Astrocyte of the hippocampus (primary cell): ENCODE results near the gene TFDP1.

Experiments used
- DNase-seq: peaks from one replicate; pipeline ENCODE4 v3.0.0; 2011; ENCODE audit warnings: low read depth, low spot score

The TFDP1 gene

GRCh38 chr13:113597391-113598080, 13.0 kb downstream of the TFDP1 start:
- no peak for DNase-seq

DNA sequence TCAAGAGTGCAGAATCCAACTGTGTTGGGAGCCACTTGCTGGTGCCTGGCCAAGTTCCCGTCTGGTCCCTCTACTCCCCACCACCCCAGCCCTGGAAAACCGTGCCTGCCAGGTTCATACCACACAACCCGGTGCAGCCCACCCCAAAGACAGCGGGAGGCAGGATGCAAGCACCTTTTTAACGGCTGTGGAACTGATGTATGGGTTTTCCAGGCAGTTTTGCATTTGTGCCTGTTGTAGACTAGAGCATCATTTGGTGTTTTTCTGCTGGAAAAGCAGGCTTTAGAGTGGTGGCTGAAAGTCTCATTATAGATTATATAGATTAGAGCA, 13.5 kb downstream of the TFDP1 start:
- DNase-seq = no peak

GRCh38 chr13:113598481-113598880, 13.9 kb downstream of the TFDP1 start:
- no peak for DNase-seq

- DNase-seq = no peak
Observed at GRCh38 chr13:113599391-113599790, 14.8 kb downstream of the TFDP1 start.

DNA sequence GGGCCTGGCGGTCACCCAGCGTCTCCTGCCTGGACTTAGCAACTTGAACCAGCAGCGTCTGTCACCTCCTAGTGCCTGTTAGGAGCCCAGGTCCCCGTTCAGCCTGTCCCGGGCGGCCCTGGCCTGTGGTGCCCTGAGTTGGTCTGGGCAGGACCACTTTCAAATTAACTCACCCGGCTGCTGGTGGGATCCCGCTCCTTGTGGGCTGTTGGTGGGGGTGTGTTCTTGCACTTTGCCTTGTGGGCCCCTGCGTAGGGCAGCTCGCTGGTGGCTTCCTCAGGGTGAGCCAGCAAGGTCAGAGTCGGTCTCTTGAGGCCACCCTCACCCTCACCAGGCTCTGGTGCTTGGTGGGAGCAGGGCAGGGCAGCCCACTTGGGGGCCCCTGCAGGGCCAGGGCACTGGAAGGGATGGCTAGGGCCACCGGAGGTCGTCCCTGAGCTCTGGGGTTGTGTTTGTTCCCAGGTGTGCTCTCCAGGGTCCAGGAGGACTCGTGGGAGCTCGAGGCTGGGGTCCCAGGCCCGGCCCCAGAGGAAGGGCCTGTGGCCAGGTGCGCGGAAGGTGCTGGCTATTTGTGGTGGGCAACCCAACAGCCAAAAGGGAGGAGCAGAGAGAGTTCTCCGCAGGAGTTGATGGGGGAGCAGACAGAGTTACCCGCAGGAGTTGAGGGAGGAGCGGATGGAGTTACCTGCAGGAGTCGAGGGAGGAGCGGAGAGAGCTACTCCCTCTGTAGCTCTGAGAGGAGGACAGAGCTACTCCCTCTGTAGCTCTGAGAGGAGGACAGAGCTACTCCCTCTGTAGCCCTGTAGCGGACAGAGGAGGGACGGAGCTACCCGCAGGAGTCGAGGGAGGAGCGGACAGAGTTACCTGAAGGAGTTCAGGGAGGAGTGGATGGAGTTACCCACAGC, 16.9 kb downstream of the TFDP1 start:
- no peak for DNase-seq

GRCh38 chr13:113602291-113602988, 17.9 kb downstream of the TFDP1 start:
- no peak for DNase-seq

DNA sequence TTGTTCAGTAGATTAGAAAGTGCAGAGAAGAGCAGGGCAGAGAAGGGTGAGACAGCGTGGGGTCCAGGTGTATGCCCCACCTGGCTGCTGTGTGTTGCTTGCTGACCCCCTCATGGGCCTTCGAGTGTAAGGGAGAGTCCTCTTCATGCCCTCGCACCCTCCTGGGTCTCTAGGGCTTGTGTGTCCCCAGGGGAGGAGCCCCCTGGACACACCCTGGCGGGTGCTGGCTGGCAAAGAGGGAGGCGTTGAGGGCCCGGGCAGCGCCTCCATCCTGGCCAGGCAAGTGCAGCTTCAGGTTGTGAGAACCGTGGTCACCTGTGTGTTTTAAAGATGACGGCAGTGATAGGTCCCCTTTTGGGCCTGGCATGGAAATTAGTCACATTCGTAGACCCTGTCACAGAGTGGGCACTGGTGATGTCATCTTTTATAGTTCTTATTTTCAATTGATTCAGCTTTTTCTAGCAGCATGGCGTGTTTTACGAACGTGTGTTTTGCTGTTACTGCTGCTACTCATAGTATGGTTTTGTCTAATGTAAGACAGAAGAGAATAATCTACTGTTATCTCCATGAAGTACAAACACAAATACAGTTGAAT, 18.7 kb downstream of the TFDP1 start:
- no peak for DNase-seq

- DNase-seq = no peak
Observed at GRCh38 chr13:113604186-113604585, 19.6 kb downstream of the TFDP1 start.

- no peak for DNase-seq
Observed at GRCh38 chr13:113605461-113605860, 20.9 kb downstream of the TFDP1 start.

DNA sequence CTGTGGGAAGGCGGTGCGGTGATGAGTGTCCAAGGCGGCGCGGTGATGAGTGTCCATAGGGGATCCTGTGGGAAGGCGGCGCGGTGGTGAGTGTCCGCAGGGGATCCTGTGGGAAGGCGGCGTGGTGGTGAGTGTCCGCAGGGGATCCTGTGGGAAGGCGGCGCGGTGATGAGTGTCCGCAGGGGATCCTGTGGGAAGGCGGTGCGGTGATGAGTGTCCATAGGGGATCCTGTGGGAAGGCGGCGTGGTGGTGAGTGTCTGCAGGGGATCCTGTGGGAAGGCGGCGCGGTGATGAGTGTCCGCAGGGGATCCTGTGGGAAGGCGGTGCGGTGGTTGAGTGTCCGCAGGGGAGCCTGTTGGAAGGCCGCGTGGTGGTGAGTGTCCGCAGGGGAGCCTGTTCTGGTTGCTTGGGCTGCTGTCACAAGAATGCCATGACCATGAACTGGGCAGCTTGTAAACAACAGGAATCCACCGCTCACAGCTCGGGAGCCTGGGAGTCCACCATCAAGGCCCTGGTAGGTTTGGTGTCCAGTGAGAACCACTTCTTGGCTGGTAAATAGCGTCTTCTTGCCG, 21.4 kb downstream of the TFDP1 start:
- no peak for DNase-seq

DNA sequence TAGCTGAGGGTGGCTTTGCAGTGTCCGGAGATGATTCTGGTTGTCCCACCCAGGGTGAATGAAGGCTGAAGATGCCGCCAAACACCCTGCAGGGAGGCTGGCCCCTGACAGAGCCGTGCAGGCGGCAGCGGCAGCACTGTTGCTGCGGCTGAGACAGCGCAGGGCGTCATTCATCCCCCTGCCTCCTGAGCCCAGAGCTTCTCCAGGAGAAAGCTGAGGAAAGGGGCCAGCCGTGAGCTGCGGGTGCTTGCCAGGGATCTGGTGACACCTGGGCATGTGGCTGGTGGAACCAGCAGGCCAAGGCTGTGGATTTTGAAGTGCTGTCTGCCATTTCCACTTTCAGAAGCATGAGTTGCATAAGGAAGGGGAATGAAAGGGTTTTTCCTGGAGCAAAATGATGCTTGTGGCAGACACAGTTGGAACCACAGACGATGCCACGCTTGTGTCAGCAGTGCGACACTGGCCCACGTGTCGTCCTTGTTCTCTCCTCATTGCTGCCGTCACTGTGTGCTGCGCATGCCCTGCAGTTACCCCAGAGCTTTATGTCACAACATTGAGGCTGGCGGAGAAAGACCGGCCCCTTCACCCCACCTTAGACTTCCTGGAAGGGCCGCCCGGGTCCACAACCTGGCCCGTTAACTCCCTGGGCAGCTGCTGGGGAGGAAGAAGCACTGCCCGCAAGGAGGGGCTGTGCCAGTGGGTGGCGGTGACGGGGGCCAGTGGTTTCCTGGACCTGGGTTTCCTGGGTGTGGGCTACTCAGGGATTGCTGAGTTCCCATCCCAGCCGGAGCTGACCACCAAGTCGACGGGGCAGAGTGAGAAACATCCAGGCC, 22.7 kb downstream of the TFDP1 start:
- DNase-seq = no peak

- no peak for DNase-seq
Observed at GRCh38 chr13:113607889-113608635, 23.5 kb downstream of the TFDP1 start.

GRCh38 chr13:113608967-113609533, 24.5 kb downstream of the TFDP1 start:
- DNase-seq = no peak

GRCh38 chr13:113609616-113610015, 25.1 kb downstream of the TFDP1 start:
- DNase-seq = no peak

DNA sequence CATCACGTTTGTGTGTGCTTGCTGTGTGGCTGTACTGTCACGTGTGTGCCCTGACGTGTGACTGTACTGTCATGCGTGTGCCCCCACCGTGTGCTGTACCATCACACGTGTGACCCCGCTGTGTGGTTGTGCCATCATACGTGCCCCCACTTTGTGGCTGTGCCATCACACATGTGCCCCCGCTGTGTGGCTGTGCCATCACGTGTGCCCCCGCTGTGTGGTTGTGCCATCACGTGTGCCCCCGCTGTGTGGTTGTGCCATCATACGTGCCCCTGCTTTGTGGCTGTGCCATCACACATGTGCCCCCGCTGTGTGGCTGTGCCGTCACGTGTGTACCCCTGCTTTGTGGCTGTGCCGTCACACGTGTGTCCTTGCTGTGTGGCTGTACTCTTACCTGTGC, 25.7 kb downstream of the TFDP1 start:
- no peak for DNase-seq

- no peak for DNase-seq
Observed at GRCh38 chr13:113611996-113612395, 27.4 kb downstream of the TFDP1 start.

- peak; percentile 60 for DNase-seq
Observed at GRCh38 chr13:113612607-113613006, 28.1 kb downstream of the TFDP1 start.

GRCh38 chr13:113613789-113614379, 29.3 kb downstream of the TFDP1 start:
- DNase-seq = no peak

DNA sequence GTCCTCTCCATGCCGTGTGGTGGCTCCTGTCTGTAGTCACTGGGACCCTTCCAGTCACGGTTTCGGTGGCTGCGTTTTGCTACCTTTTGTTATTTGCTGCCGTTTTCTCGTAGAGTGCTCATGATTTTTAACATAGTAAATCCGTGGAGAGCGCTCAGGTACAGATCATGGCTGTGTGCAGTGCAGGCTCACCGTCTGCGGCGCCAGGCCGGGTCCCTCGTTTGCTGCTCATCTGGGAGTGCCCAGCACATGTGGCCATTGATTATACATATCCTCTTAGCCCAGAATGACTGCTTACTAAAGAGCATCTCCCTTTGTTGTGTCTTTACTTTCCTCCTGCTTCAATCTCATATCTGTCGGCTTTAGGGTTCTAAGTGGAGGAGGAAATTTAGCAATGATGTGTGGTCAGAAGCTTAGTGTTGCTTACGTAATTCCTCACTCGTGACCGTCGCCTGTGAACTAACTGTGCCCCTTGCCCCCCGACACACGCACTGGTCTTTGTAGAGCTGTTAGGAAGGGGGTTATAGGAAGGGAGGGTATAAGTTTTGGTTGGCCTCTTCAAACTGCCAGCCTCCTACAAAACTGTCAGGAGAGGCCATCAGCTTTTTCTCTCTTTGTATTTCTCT, 31.8 kb downstream of the TFDP1 start:
- DNase-seq = no peak
